HG03520 (cell line): ENCODE results near the gene KRT36.

Experiments
- ATAC-seq: cut with Tn5 transposase; IDR thresholded peaks from one replicate; pipeline ENCODE4 v1.9.1; 2021; ENCODE audit warnings: mild to moderate bottlenecking, moderate library complexity; ENCODE audit not compliant: unreplicated experiment

Gene KRT36

DNA sequence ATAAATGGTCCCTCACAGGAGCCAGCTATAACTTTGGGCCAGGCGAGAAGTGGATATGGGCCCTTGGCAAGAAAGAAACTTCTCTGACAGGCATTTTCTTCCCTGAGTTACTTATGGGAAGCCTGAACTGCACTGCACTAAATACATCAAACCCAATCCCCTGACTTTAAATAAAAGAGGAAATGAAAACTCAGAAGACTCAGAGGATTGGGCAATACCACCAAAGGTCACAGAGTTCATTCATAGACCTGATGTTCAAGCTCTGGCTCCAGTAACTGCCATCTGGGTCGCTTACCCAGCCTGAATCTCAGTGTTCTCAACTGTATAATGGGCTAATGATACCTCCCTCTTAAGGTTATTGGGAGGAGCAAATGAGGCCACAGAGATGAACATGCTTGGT lies 9.6 kb downstream of the KRT36 start:
- no peak for ATAC-seq

DNA sequence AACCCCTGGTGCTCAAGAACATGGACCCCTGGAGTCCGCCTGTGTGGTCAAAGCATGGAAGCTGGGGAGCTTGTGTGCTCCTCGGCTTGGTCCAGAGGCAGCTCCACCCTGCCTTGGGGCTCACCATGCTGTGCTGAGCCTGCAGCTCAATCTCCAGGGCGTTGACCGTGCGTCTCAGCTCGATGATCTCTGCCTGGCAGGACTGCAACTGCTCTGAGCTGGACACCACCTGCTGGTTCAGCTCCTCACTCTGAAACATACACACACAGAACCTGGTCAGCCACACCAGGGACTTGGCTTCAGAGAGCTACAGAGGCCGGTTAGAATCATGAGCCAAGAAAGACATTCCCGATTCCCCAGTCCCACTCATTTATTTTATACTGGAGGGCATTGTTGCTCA lies 11.5 kb downstream of the KRT36 start:
- no peak for ATAC-seq

GRCh38 chr17:41476866-41477815 lies 12.6 kb downstream of the KRT36 start:
- ATAC-seq = no peak

GRCh38 chr17:41475421-41475820 lies 14.3 kb downstream of the KRT36 start:
- ATAC-seq = no peak

DNA sequence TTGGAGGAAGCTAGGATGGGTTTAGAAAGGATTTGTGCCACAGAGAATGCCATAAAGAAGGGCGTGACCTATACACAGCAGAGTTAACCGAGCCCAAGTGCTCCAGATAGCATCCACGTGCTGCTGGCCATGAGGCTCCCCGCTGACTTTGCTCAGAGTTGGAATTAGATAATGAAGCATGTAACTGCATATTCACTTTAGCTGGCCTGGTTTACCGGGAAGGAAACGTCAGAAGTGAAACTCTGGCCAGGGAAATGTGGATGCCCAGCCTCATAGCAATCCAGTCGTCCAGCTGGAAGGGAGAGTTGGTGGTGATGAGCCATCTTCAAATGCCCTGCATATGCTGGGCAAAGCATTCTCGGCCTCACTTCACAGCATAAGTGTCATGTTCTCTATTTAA lies 14.8 kb downstream of the KRT36 start:
- ATAC-seq = no peak

- ATAC-seq = no peak
Observed at GRCh38 chr17:41468346-41468745, 21.4 kb downstream of the KRT36 start.

- no peak for ATAC-seq
Observed at GRCh38 chr17:41467561-41467960, 22.1 kb downstream of the KRT36 start.

- ATAC-seq = no peak
Observed at GRCh38 chr17:41466988-41467387, 22.7 kb downstream of the KRT36 start, which contains the start of gene KRT32. TSS of gene KRT32 (minus strand) at chr17:41467386. CDS start at chr17:41467325, 61 bp downstream.

- no peak for ATAC-seq
Observed at GRCh38 chr17:41464682-41465081, 25.0 kb downstream of the KRT36 start.

- no peak for ATAC-seq
Observed at GRCh38 chr17:41464173-41464572, 25.5 kb downstream of the KRT36 start.

DNA sequence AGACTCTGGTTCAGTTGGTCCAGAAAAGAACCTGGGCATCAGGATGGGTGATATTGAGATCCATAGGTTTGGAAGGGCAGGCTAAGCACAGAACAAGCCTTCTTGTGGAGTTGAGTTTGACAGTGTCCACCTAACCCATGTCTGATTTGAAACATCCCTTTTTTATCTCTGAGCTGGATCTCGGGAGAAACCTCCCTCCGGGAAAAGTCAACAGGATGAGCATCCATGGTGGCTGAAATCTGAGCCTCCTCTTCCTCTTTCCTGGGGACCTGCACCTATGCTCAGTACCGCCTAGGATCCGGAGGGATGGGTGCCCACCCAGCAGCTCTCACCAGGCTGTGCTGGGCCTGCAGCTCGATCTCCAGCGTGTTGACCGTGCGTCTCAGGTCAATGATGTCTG lies 26.0 kb downstream of the KRT36 start:
- no peak for ATAC-seq

DNA sequence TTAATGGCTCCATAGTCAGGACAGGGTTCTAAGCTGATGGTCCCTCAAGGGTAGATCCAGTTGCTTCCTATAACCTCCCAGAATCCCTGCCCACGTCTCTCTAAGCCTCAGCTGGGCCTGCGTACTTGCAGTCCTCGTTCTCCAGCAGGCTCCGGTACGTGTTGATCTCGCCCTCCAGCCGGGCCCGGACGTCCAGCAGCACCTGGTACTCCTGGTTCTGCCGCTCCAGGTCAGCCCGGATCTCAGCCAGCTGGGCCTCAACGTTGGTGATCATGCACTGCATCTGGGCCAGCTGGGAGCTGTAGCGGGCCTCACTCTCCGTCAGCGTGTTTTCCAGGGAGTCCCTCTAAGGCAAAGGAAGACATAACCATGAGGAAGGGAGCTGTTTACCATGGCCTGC lies 27.0 kb downstream of the KRT36 start:
- no peak for ATAC-seq

DNA sequence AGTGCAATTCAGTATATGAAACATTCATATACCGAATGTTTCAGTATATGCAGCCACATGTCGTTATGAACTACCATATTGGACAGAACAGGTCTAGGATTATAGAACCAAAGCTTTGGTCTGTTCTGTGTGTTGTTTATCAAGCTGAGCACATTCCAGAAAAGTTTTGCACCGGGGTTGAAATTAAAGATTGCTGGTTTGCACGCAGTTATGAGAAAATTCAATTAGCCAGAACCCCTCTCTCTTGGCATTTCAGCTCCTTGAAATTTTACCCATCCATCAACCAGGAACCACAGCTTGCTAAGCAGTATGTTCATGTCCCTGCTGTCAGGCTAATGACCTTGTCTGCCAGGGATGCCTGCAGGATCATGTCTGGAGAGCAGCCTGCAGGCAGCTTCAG lies 32.0 kb downstream of the KRT36 start:
- ATAC-seq = no peak

DNA sequence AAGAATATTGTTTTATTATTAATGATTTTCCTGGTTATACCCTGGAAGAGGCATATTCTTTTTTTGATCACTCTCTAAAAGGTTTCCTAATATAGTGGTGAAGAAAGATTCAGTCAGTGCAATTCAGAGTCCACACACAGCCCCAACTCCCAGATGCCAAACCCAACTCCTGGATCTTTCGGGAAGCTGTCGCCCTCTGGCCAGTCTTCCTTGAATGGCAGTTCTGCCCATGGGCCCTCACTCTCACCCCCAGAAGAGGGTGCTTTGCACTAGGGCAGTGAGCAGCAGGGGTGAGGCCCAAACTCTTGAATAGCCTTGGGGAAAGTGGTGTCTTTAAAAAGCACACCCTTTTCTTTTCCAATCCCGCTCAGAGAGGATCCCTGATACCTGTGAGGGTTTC lies 33.5 kb downstream of the KRT36 start:
- no peak for ATAC-seq

DNA sequence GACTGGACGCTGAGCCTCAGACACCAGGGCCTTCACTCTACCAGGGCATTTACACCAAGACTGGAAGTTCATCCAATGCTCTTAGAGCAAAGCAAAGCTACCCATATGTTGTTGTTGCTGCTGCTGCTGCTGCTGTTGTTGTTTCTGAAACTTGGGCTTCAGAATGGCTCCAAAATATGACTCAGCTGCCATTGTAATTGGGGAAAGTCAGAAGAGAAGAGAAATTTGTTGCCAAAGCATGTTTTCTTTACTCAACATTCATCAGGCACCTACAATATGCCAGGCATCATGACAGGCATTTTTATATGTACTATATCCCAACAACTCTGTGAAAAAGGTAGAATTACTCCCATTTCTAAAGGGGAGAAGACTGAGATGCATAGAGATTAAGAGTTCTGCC lies 34.5 kb downstream of the KRT36 start:
- ATAC-seq = no peak

DNA sequence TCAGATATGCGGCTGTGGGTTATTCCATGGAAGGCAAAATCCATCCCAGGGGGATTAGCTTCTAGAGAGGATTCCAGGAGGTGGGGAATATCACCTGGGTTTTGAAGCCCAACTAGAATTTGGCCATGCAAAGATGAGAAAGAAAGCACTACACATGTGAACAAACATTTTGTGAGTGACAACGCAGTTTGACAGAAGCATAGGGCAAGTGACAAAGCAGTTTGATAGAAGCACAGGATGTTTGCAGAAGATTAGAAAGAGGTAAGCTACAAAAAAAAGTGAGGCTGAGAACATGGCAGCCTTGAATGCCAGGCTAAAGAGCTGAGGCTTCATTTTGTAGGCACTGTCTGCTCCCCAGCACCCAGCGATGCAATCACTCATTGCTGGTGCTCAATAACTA lies 36.6 kb downstream of the KRT36 start:
- ATAC-seq = no peak

DNA sequence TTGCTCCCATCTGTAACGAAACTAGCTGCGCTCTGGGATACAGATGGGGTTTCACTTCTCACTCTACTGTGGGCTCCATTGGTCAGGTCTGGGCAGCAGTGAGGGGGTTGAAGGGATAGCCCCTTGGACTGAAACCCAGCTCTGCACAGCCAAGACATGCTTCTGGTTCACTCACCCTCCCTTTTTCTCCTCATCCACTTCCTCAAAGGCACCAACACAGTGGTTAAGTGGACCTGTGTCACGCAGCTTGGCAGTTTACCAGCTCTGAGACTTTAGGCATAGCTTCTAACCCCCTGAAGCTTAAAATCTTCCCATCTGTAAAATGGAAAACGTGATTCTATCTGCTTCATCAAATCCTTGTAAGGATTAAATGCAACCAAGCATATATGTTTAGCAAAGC lies 37.4 kb downstream of the KRT36 start:
- no peak for ATAC-seq

DNA sequence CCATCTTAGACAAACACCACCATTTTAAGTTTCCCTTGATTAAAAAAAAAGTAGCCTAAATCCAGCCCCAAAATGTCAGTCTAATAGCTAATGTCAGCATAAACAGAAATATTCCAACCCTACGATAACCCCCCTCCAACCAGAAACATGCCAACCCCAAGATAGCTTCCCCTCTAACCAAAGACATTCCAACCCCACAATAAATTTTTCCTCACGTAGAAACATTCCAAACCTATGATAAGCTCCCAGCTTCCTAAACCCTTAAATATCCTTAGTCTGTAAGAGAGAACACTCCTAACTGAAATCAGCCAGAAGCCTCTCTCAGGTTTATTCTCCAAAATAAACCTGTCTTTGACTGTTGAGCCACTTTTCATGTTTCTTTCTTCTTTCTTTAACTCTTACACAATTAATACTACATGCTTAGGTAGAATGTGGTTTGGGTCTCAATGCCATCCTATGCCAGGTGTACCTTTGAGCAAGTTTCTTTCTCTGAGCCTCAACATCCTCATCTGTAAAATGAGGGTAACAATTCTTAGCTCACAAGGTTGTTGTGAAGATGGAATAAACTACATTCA lies 38.5 kb downstream of the KRT36 start:
- no peak for ATAC-seq

DNA sequence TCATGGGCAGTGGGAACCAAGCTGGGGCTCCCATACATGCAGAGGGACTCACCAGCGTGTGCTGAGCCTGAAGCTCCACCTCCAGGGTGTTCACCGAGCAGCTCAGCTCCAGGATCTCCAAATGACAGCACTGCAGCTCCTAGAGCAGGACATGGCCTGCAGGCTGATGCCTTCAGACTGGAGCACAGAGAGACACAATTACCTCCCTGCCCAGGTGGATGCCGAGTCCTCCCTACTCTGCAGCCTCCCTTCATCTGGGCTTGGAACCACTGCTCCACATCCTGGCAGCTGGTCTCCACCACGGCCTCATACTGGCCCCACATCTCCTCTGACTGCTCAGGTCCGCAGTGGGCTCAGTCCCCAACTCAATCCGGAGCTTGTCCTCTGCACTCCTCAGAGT lies 40.7 kb downstream of the KRT36 start:
- ATAC-seq = no peak

- ATAC-seq = no peak
Observed at GRCh38 chr17:41448506-41448905, 41.2 kb downstream of the KRT36 start.

- no peak for ATAC-seq
Observed at GRCh38 chr17:41446806-41447205, 42.9 kb downstream of the KRT36 start.

DNA sequence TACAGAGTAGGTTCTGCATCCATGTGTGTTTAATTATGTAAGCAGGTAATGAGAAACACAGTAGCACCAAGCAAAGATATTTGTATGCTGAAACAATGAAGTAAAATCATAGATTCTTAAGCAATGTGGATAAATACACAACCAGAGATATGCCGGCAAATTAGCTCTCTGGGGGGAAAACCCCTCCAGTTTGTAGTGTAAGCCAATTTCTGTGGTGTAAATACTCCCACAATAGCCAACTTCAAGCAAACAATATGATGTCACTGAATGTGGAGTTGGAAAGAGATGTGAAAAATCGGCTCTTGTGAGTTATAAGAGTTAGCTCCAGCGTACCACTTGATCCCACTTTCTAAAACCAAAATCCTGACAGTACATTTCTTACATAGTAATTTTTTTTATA lies 45.1 kb downstream of the KRT36 start:
- no peak for ATAC-seq
